Measurements from ENCODE around the gene CELSR3. TPM values are rescaled to one million over a fixed set of nuclear protein-coding genes. Genes with fewer than 3 reads are reported as not detected.

CELSR3 gene
- total RNA-seq, 3 donors from 2014 or later (not counting 1 experiment from before 2014, with no cell fraction given) = 2.0 to 3.4 (median 2.6) TPM

DNA sequence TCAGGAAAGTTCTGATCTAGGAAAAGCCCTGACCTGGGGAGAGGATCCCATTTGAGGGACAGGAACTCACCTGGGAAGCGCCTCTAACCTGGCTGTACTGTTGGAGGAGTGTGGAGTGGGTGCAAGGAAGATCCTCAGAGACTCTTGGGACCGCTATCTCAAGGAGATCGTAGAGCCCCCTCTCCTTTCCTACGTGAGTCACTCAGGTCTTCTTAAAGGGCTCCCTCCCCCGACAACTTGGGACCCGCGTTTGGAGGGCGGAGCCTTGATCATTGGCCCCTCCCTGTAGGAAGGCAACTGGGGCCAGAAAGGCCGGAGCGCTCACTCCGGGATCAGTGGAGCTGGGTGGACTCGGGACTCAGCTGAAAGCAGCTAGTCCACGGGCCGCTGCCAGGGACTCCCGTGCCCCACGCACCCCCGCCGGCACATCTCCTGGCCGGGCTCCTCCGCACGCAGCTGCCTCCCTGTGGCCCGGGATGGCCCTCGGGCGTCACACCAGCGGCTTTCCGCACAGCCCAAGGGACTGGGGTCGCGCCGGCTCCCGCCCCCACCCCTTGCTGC, 27.9 kb downstream of the CELSR3 start:
- H3K27ac ChIP-seq (ENCODE audit: low read length) = no peak overlapping the region
- no peaks in the 10 kb centered on the region for H3K9me3 Mint-ChIP-seq

DNA sequence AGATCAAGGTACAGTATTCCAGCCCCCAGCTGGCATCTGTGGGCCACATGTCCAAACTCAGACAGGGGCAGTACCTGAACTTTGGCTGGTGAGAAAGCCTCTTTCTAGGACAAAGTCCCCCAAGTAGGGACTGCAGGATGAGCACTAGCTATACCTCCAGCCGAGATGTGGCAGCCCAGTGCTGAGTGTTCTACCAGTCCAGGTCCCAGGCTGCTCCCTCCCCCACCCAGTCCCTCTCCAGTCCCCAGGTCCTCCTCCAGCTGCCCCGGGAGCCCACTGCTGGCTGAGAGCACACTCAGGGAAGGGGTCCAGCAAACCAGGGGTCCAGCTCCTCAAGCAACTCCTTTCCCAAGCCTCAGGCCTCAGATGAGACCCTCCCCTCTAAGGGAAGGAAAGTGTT, 28.9 kb downstream of the CELSR3 start:
- H3K27me3 ChIP-seq (ENCODE audit: control insufficient read depth, insufficient read depth, low read length) = no peaks in the 10 kb centered on the region
- 100% methylated on average over 2 of the region's 2 CpGs for WGBS (ENCODE audit: insufficient coverage)
- no peaks in the 10 kb centered on the region for H3K9me3 ChIP-seq (ENCODE audit: control insufficient read depth, insufficient read depth, low read length)
- Mint-ChIP-seq H3K36me3 (no peaks in the 10 kb centered on the region), H3K9me3 (no peaks in the 10 kb centered on the region), H3K27ac (no peak overlapping the region), H3K4me3 (peak overlapping the region; percentile 93), H3K27me3 (ENCODE audit: low read depth in 2 of 2) (no peaks in the 10 kb centered on the region), H3K4me1 (peaks cover 0 to 27% of the 10 kb centered on the region in 2 donors)
- ATAC-seq (no peak), DNase-seq (no peak)
- peaks cover 23% of the 10 kb centered on the region for H3K4me1 ChIP-seq (ENCODE audit: control insufficient read depth, insufficient read depth, low read length)
- H3K36me3 ChIP-seq (ENCODE audit: control insufficient read depth, insufficient read depth, low read length) = peaks cover 4% of the 10 kb centered on the region
- no peak overlapping the region for H3K27ac ChIP-seq (ENCODE audit: low read length)
- H3K4me3 ChIP-seq (ENCODE audit: low read length) = no peak overlapping the region
- TF ChIP-seq, protein P1, sequence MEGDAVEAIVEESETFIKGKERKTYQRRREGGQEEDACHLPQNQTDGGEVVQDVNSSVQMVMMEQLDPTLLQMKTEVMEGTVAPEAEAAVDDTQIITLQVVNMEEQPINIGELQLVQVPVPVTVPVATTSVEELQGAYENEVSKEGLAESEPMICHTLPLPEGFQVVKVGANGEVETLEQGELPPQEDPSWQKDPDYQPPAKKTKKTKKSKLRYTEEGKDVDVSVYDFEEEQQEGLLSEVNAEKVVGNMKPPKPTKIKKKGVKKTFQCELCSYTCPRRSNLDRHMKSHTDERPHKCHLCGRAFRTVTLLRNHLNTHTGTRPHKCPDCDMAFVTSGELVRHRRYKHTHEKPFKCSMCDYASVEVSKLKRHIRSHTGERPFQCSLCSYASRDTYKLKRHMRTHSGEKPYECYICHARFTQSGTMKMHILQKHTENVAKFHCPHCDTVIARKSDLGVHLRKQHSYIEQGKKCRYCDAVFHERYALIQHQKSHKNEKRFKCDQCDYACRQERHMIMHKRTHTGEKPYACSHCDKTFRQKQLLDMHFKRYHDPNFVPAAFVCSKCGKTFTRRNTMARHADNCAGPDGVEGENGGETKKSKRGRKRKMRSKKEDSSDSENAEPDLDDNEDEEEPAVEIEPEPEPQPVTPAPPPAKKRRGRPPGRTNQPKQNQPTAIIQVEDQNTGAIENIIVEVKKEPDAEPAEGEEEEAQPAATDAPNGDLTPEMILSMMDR (IDR thresholded peaks at IDR 0.05) = no peak
- intact Hi-C loops (cut with micrococcal nuclease) = no loop called here

More for the DNA sequence above, 27.9 kb downstream of the CELSR3 start:
- Mint-ChIP-seq H3K27ac (peak overlapping the region in 1 of 2 donors; percentile 81), H3K36me3 (no peaks in the 10 kb centered on the region), H3K4me1 (peaks cover 0 to 31% of the 10 kb centered on the region in 2 donors), H3K4me3 (peak overlapping the region; percentile 93), H3K27me3 (ENCODE audit: low read depth in 2 of 2) (no peaks in the 10 kb centered on the region)
- WGBS (ENCODE audit: insufficient coverage) = 5% methylated on average over 30 of the region's 30 CpGs
- peaks cover 23% of the 10 kb centered on the region for H3K4me1 ChIP-seq (ENCODE audit: control insufficient read depth, insufficient read depth, low read length)
- intact Hi-C loops (cut with micrococcal nuclease) = loop anchor here (1.0 kb wide), 1 partner anchor 21 kb away; no protein-coding TSS in a partner anchor
- DNase-seq (peak in 1 of 2 donors; percentile 57), ATAC-seq (peak; percentile 17 to 31 (median 25))
- no peaks in the 10 kb centered on the region for H3K9me3 ChIP-seq (ENCODE audit: control insufficient read depth, insufficient read depth, low read length)
- H3K36me3 ChIP-seq (ENCODE audit: control insufficient read depth, insufficient read depth, low read length) = peaks cover 4% of the 10 kb centered on the region
- H3K27me3 ChIP-seq (ENCODE audit: control insufficient read depth, insufficient read depth, low read length) = no peaks in the 10 kb centered on the region
- TF ChIP-seq, protein P1 (IDR thresholded peaks at IDR 0.05) = no peak
- H3K4me3 ChIP-seq (ENCODE audit: low read length) = peak overlapping the region; percentile 83

DNA sequence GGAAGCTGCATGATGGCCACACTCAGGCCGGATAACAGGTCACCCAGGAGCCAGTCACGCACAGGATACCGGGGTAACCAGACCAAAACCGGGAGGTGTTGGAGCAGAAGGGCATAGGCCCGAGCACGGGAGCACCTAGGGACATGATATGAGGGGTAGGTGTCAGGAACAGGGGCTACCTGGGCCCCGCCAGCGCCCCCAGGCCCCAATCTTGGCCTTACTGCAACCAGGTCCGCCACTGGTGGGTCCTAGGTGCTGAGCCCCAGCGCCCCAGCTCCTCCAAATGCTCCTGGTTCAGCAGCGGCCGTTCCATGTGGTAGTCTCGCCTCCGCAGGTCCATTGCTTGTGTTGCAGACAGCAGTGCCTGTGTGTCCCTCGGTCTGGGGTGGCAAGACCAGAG, 29.4 kb downstream of the CELSR3 start:
- H3K4me1 Mint-ChIP-seq = peaks cover 0 to 27% of the 10 kb centered on the region in 2 donors
- no peak for DNase-seq
- no peaks in the 10 kb centered on the region for H3K36me3 Mint-ChIP-seq
- H3K27ac Mint-ChIP-seq = no peak overlapping the region
- Histone ChIP-seq H3K4me3 (ENCODE audit: low read length) (no peak overlapping the region), H3K27ac (ENCODE audit: low read length) (no peak overlapping the region), H3K27me3 (ENCODE audit: control insufficient read depth, insufficient read depth, low read length) (no peaks in the 10 kb centered on the region), H3K4me1 (ENCODE audit: control insufficient read depth, insufficient read depth, low read length) (peaks cover 23% of the 10 kb centered on the region), H3K36me3 (ENCODE audit: control insufficient read depth, insufficient read depth, low read length) (peaks cover 4% of the 10 kb centered on the region), H3K9me3 (ENCODE audit: control insufficient read depth, insufficient read depth, low read length) (no peaks in the 10 kb centered on the region)
- no peaks in the 10 kb centered on the region for H3K9me3 Mint-ChIP-seq
- H3K4me3 Mint-ChIP-seq = no peak overlapping the region
- intact Hi-C loops (cut with micrococcal nuclease) = no loop called here
- no peak for ATAC-seq
- TF ChIP-seq, protein P1 (IDR thresholded peaks at IDR 0.05) = no peak
- H3K27me3 Mint-ChIP-seq (ENCODE audit: low read depth in 2 of 2) = no peaks in the 10 kb centered on the region
- 97% methylated on average over 15 of the region's 15 CpGs for WGBS (ENCODE audit: insufficient coverage)
